ENCODE data around the gene PYHIN1.

GRCh38 chr1:158999316-159000069 is 68.1 kb downstream of the PYHIN1 start:
- TF ChIP-seq POLR2A (IDR thresholded peaks at IDR 0.05), result peak in 2 of 4 donors; percentile 62 to 79
- TF ChIP-seq CTCF (IDR thresholded peaks at IDR 0.05), result no peak
